GM12874 (cell line): Measurements from ENCODE around the gene ZBTB2.

Experiments used
- TF ChIP-seq, protein P1 (sequence below): IDR thresholded peaks from 2 replicates; pipeline ENCODE4 v1.5.1; 2011; ENCODE audit warnings: low read depth, mild to moderate bottlenecking, control low read depth, low read length, moderate library complexity; ENCODE audit not compliant: insufficient read depth

ZBTB2 gene

DNA sequence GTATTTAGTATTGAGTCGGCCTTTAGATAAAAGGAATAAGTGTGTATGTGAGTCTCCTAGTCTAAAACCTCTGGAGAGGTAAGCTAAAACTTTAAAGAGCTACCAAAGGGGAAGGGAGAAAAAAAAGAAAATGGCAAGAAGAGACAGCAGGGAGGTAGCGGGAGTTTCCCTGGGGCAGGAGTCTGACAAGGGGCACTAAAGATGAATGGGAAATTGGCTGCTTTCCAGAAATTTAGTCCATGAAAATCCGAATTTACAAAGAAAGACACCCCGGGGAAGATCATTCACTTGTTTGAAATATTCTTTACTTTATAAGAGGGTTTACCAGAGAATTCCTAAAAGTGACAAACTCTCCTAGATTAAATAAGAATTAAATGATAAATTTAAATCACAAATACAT, 41.3 kb upstream of the ZBTB2 start:
- TF ChIP-seq, protein P1, sequence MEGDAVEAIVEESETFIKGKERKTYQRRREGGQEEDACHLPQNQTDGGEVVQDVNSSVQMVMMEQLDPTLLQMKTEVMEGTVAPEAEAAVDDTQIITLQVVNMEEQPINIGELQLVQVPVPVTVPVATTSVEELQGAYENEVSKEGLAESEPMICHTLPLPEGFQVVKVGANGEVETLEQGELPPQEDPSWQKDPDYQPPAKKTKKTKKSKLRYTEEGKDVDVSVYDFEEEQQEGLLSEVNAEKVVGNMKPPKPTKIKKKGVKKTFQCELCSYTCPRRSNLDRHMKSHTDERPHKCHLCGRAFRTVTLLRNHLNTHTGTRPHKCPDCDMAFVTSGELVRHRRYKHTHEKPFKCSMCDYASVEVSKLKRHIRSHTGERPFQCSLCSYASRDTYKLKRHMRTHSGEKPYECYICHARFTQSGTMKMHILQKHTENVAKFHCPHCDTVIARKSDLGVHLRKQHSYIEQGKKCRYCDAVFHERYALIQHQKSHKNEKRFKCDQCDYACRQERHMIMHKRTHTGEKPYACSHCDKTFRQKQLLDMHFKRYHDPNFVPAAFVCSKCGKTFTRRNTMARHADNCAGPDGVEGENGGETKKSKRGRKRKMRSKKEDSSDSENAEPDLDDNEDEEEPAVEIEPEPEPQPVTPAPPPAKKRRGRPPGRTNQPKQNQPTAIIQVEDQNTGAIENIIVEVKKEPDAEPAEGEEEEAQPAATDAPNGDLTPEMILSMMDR: no peak

DNA sequence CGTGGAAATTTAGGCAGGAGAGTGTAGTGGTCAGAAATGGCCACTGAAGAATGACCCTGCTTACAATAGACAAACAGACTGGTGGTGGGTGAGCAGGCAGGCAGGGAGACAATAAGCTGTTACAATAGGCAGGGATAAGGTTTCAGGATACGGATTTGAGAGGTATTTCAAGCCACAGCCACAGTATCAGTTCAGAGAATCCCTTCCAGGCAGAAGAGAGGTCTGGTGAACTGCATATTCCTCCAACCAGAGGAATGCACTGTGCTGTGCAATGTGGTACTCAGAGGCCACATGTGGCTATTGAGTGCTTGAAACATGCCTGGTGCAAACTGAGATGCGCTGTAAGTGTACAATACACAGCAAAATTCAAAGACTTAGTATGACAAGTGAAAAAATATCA, 40.0 kb upstream of the ZBTB2 start:
- TF ChIP-seq, protein P1: no peak

GRCh38 chr6:151430886-151431285, 39.5 kb upstream of the ZBTB2 start:
- TF ChIP-seq, protein P1: no peak

DNA sequence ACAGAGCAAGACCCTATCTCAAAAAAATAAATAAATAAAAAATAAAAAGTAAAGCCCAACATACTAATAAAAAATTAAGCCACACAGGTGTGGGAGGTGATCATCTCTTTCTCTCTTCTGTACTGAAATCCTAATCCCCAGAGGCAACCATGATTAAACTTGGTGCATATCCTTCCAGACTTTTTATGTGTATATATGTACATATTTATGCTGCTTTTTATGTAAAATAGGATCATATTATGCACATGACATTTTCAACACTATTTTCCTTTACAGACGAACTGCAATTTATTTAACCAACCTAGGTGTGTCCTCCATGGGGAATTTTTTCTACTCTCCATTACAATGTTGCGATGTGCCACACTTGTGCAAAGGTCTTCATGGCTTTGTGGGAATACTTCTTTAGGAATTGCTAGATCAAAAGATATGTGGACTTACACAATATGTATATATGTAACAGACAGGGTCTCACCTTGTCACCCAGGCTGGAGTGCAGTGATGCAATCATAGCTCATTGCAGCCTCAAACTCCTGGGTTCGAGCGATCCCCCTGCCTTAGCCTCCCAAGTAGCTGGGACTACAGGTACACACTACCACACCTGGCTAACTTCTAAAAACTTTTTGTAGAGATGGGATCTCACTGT, 36.9 kb upstream of the ZBTB2 start:
- TF ChIP-seq, protein P1: no peak

DNA sequence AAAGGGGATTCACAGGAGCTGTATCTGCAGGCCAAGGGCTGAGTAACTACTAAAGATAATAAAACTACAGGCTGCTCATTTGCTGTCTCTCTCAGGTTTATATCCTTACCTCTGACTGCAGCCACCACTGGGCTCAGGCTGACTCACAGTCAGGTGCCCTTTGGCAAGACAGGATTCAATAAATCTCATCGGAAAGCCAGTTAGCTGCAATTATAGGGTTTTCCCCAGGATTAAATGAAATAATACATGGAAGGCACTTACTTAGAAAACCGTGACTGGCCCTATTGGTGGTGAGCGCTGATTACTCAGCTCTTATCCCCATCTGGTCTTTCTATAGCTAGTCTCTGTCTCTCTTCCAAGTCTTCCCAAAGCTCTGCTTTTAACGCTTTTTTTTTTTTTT, 34.2 kb upstream of the ZBTB2 start:
- TF ChIP-seq, protein P1: no peak

DNA sequence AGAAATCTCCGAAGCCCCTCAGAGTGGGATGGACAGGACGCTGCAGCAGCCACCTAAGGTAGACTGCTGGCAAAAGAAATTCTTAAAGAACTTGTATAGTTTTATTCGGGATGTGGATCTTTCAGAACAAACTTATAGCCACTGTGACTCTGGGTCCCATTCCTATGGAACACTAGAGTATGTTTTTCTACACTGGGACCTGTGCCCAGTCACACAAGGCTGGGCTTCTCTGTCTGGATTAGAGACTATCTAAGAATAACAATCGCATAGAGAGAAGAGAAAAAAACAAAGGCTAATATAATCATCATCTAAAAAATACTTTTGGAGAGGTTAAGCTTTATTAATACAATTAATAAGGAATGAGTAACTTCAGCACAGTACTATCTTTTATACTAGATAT, 31.6 kb upstream of the ZBTB2 start:
- TF ChIP-seq, protein P1: no peak

GRCh38 chr6:151417477-151417876, 26.1 kb upstream of the ZBTB2 start:
- TF ChIP-seq, protein P1: no peak
